GM12878 (cell line): ENCODE data around the gene DMWD.

ENCODE experiments used
- EZH2 ChIP-seq: IDR thresholded peaks from 2 replicates; pipeline ENCODE4 v1.6.1; 2012; ENCODE audit warnings: low read depth, mild to moderate bottlenecking, control low read depth, inconsistent platforms, low read length, borderline replicate concordance; ENCODE audit not compliant: control insufficient read depth
- HDGF ChIP-seq: fragments of 450-650 bp; IDR thresholded peaks from 2 replicates; pipeline ENCODE4 v1.6.1; 2016; ENCODE audit warnings: antibody characterized with exemption
- POLR2A ChIP-seq: IDR thresholded peaks from 2 replicates; pipeline ENCODE4 v1.6.1; 2011; ENCODE audit warnings: low read depth, mild to moderate bottlenecking, low read length
- POLR2AphosphoS5 ChIP-seq: IDR thresholded peaks from 2 replicates; pipeline ENCODE4 v1.6.1; 2011; ENCODE audit warnings: mild to moderate bottlenecking, low read length, inconsistent platforms
- RFX5 ChIP-seq: IDR thresholded peaks from 2 replicates; pipeline ENCODE4 v1.6.1; 2011; ENCODE audit warnings: low read depth, low read length, improper control_type of control experiment
- YY1 ChIP-seq: IDR thresholded peaks from 2 replicates; pipeline ENCODE4 v1.6.1; 2011; ENCODE audit warnings: low read depth, mild to moderate bottlenecking, low read length
- TF ChIP-seq, protein P1 (sequence below), 3 experiments: IDR thresholded peaks in 2 of 3; conservative IDR thresholded peaks in 1 of 3; 2 replicates each; pipeline ENCODE4 v1.5.1; 2011; ENCODE audit warnings: low read depth in 3 of 3, low read length in 3 of 3, mild to moderate bottlenecking in 3 of 3, control low read depth in 2 of 3, moderate library complexity in 2 of 3, inconsistent platforms in 1 of 3, mixed read lengths in 1 of 3; ENCODE audit not compliant: control insufficient read depth in 2 of 3, insufficient read depth in 1 of 3; ENCODE audit errors: extremely low read depth in 1 of 3
- TF ChIP-seq, protein P2 (sequence below): fragments of 450-650 bp; formaldehyde crosslinking; IDR thresholded peaks from 2 replicates; pipeline ENCODE4 v1.4.0; 2022; ENCODE audit warnings: mild to moderate bottlenecking, moderate library complexity

DNA sequence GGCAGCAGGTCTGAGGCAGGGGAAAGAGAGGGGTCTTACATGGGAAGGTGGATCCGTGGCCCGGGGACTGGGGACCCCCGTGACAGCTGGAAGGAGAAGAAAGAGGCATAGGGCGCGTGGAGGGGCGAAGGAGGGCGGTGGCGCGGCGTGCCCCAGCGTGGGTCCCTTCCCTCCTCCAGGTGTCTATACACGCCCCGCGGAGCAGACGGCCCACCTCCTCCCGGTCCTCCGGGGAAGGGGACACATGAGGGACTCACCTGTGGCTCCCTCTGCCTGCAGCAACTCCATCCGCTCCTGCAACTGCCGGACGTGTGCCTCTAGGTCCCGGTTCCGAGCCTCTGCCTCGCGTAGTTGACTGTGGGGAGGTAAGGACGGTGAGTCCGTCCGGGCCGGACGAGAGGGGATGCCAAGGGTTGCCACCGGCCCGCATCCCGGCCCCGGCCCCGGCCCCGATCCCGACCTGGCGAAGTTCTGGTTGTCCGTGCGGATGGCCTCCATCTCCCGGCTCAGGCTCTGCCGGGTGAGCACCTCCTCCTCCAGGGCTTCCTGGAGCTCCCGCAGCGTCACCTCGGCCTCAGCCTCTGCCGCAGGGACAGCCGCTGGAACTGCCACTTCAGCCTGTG lies 21.2 kb downstream of the DMWD start:
- TF ChIP-seq POLR2A: no peak
- TF ChIP-seq, protein P1, sequence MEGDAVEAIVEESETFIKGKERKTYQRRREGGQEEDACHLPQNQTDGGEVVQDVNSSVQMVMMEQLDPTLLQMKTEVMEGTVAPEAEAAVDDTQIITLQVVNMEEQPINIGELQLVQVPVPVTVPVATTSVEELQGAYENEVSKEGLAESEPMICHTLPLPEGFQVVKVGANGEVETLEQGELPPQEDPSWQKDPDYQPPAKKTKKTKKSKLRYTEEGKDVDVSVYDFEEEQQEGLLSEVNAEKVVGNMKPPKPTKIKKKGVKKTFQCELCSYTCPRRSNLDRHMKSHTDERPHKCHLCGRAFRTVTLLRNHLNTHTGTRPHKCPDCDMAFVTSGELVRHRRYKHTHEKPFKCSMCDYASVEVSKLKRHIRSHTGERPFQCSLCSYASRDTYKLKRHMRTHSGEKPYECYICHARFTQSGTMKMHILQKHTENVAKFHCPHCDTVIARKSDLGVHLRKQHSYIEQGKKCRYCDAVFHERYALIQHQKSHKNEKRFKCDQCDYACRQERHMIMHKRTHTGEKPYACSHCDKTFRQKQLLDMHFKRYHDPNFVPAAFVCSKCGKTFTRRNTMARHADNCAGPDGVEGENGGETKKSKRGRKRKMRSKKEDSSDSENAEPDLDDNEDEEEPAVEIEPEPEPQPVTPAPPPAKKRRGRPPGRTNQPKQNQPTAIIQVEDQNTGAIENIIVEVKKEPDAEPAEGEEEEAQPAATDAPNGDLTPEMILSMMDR (IDR thresholded peaks at IDR 0.05 in 2 of 3, conservative IDR thresholded peaks at IDR 0.05 in 1 of 3; ENCODE audit: control insufficient read depth in 2 of 3, extremely low read depth in 1 of 3, insufficient read depth in 1 of 3, low read depth in 3 of 3, low read length in 3 of 3): no peak
- no peak for TF ChIP-seq EZH2
- no peak for TF ChIP-seq POLR2AphosphoS5
- TF ChIP-seq RFX5: no peak
- TF ChIP-seq, protein P2, sequence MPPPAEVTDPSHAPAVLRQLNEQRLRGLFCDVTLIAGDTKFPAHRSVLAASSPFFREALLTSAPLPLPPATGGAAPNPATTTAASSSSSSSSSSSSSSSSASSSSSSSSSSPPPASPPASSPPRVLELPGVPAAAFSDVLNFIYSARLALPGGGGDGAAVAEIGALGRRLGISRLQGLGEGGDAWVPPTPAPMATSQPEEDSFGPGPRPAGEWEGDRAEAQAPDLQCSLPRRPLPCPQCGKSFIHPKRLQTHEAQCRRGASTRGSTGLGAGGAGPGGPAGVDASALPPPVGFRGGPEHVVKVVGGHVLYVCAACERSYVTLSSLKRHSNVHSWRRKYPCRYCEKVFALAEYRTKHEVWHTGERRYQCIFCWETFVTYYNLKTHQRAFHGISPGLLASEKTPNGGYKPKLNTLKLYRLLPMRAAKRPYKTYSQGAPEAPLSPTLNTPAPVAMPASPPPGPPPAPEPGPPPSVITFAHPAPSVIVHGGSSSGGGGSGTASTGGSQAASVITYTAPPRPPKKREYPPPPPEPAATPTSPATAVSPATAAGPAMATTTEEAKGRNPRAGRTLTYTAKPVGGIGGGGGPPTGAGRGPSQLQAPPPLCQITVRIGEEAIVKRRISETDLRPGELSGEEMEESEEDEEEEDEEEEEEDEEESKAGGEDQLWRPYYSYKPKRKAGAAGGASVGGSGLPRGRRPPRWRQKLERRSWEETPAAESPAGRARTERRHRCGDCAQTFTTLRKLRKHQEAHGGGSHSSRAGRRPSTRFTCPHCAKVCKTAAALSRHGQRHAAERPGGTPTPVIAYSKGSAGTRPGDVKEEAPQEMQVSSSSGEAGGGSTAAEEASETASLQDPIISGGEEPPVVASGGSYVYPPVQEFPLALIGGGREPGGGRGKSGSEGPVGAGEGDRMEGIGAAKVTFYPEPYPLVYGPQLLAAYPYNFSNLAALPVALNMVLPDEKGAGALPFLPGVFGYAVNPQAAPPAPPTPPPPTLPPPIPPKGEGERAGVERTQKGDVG (CRISPR knock-in tag): no peak
- TF ChIP-seq HDGF: no peak
- TF ChIP-seq YY1: no peak
